ENCODE measurements around the gene AGPS. TPM values are rescaled to one million over a fixed set of nuclear protein-coding genes. Genes with fewer than 3 reads are reported as not detected.

AGPS gene
- total and polyA plus RNA-seq, 3 donors from 2014 or later = 36.7 to 73.4 (median 55.7) TPM

DNA sequence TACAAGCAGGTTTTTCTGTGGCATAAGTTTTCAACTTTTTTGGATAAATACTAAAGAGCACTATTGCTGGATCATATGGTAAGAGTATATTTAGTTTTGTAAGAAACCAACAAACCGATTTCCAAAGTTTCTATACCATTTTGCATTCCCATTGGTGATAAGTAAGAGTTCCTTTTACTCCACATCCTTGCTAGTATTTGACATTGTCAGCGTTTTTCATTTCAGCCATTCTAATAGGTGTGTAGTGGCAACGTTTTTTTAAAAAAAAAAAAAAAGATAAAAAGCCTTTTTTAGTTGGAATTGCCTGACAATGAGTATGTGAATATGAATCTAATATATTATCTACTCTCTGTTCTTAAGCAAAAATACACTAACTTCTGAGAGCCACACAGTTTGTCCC, 185.9 kb downstream of the AGPS start:
- no peaks in the 10 kb centered on the region for H3K9me3 ChIP-seq
- no peaks in the 10 kb centered on the region for H3K27me3 ChIP-seq
- H3K4me3 ChIP-seq = no peak overlapping the region
- intact Hi-C loops (cut with DNase I; ENCODE audit: low total_unique reads) = no loop called here
- no peak overlapping the region for H3K27ac ChIP-seq
- TF ChIP-seq POLR2A (IDR thresholded peaks at IDR 0.05) (no peak), CTCF (IDR thresholded peaks at IDR 0.05) (no peak)
- DNase-seq = no peak
- 72 to 83% methylated on average over 3 of the region's 3 CpGs for WGBS, 2 donors
- H3K36me3 ChIP-seq (ENCODE audit: low read depth, missing control alignments) = no peaks in the 10 kb centered on the region
- no peaks in the 10 kb centered on the region for H3K4me1 ChIP-seq

GRCh38 chr2:177579486-177580036, 187.0 kb downstream of the AGPS start:
- no peak for DNase-seq
- no peaks in the 10 kb centered on the region for H3K9me3 ChIP-seq
- intact Hi-C loops (cut with DNase I; ENCODE audit: low total_unique reads) = no loop called here
- no peak overlapping the region for H3K4me3 ChIP-seq
- TF ChIP-seq CTCF (IDR thresholded peaks at IDR 0.05) (no peak), POLR2A (IDR thresholded peaks at IDR 0.05) (no peak)
- H3K27ac ChIP-seq = no peak overlapping the region
- no peaks in the 10 kb centered on the region for H3K36me3 ChIP-seq (ENCODE audit: low read depth, missing control alignments)
- H3K27me3 ChIP-seq = no peaks in the 10 kb centered on the region
- 81 to 87% methylated on average over 3 of the region's 3 CpGs for WGBS, 2 donors
- H3K4me1 ChIP-seq = no peaks in the 10 kb centered on the region

DNA sequence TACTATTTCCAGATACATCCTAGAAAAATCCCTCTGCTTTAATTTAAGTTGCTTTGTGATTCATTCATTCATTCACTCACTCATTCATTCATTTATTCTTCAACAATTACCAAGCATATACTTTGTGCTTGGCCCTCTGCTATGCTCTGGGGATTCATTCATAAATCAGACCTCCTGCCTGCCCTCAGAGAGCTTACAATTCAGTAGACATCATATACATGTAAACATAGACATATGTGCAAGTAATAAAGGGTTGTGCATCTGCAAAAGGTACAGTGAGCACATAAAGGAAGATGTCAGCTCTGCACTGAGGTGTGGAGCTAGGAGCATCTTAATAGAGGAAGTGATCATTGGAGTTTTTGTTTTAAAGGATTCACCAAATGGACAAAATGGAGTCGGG, 189.4 kb downstream of the AGPS start:
- no peak for TF ChIP-seq CTCF (IDR thresholded peaks at IDR 0.05)
- TF ChIP-seq POLR2A (IDR thresholded peaks at IDR 0.05) = no peak
- Histone ChIP-seq H3K4me1 (no peaks in the 10 kb centered on the region), H3K27me3 (no peaks in the 10 kb centered on the region), H3K36me3 (ENCODE audit: low read depth, missing control alignments) (no peaks in the 10 kb centered on the region), H3K27ac (no peak overlapping the region), H3K9me3 (no peaks in the 10 kb centered on the region), H3K4me3 (no peak overlapping the region)
- WGBS, 2 donors = 95 to 97% methylated on average over 1 of the region's 1 CpG
- DNase-seq = no peak
- intact Hi-C loops (cut with DNase I; ENCODE audit: low total_unique reads) = no loop called here

DNA sequence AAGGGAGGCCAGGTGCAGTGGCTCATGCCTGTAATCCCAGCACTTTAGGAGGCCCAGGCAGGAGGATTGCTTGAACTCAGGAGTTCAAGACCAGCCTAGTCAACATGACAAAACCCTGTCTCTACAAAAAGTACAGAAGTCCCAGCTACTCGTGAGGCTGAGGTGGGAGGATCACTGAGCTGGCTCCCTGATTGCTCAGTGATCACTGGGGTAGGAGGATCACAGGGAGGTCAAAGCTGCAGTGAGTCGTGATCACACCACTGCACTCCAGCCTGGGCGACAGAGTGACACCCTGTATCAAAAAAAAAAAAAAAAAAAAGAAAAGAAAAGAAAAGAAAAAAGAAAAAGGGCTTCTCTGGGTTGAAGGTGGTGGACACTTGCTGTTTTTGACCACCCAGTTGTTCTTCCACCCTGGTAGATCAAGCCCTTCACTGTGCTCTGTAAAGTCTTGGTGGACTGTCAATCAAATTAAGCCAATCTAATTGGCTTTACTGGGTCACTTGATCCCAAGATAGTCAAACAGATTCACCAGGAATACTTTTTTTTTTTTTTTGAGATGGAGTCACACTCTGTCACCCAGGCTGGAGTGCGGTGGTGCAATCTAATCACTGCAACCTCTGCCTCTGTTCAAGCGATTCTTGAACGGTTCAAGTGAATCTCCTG, 191.6 kb downstream of the AGPS start:
- 86 to 95% methylated on average over 4 to 6 of the region's 6 CpGs for WGBS, 2 donors
- intact Hi-C loops (cut with DNase I; ENCODE audit: low total_unique reads) = no loop called here
- Histone ChIP-seq H3K4me1 (no peaks in the 10 kb centered on the region), H3K9me3 (no peaks in the 10 kb centered on the region), H3K27ac (no peak overlapping the region), H3K36me3 (ENCODE audit: low read depth, missing control alignments) (no peaks in the 10 kb centered on the region), H3K4me3 (no peak overlapping the region), H3K27me3 (no peaks in the 10 kb centered on the region)
- no peak for TF ChIP-seq POLR2A (IDR thresholded peaks at IDR 0.05)
- TF ChIP-seq CTCF (IDR thresholded peaks at IDR 0.05) = no peak
- no peak for DNase-seq
